ENCODE data around the gene CHCHD10. TPM values are rescaled to one million over a fixed set of nuclear protein-coding genes. Genes with fewer than 3 reads are reported as not detected.
A peak's percentile ranks its signal among the peaks of the same experiment; 100 is the strongest.
"Not testable (repeated sequence)": the region's sequence is repeated elsewhere in the genome, so short reads cannot be mapped to it uniquely, and the experiment has no call there.

The CHCHD10 gene
- total RNA-seq, 1 experiment from 2014 or later = 44.3 TPM

DNA sequence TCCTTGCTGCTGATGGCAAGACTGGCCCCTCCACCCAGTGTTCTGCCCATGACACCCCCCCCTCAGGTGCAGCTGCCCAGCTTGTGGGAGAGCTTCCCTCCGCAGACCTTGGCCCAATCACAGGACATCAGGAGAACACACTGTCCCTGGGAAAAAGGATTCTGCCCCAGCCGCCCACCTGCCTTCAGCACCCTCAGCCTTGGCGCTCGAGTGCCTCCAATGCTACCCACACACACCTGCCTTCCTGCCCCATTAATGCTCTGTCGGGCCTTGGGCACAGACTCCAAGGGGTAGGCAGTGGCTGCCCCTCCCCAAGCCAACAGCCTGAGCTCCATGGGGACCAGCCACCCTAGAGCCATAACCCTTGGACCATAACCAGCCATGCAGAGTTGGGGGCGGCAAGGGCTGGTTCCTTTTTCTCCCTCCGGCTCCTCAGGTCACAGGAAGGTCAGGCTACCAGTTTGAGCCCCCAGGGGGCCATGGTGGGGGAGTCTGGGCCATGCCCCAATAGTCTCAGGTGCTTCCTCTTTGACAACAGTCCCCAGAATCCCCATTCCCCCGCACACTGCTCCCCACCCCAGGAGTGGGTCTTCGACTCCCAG is 15.6 kb downstream of the CHCHD10 start:
- no peak for DNase-seq (ENCODE audit: extremely low read depth, low read depth)

DNA sequence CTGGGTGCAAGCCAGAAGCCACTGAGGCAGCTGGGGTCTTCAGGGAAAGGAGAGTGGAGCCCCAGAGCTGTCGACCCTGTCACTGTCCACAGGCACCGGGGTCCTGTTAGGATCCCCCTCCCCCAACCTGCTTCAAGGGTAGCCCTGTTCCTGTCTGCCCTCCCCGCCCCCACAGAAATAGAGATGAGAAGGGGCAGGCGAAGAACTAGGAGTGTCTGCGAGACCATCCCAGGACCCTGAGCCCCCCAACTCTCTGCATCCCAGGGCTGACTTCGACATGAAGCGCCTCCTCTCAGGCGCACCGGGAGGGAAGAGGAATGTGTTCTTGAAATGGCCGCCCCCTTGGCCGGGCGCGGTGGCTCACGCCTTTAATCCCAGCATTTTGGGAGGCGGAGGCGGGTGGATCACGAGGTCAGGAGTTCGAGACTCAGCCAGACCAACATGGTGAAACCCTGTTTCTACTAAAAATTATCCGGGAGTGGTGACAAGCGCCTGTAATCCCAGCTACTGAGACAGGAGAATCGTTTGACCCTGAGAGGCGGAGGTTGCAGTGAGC is 16.3 kb downstream of the CHCHD10 start:
- DNase-seq (ENCODE audit: extremely low read depth, low read depth) = no peak

DNA sequence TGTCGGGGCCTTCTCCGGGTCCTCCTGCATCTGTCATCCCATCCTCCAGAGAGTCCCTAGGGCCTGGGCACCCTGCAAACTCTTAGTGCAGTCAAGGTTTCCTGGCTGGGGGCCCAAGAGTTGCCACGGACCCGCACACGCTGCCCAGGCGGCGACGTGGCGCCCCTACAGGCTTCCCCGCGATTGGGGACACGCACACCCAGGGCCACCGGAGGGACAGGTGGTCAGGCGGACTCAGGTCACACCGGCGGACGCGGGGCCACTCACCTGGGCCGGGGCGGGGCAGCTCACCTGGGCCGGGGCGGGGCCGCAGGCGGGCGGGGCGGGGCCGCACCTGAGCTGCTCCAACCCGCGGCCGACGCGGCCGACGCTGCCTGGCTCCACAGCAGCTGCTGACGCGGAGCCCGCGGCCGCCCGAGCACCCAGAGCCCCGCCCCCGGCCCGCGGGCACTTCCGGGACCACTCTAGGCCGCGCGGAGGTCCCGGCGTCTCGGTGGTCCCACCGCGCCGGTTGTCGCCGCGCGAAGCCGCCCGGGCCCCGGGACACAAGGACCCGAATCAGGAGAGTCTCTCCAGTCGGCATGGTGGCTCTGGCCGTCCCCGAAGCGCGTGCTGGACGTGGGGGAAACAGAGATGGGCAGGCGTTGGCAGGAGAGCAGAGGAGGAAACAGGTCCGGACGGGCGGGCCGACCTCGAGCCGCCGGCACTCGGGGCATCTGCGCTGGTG is 16.9 kb downstream of the CHCHD10 start, which contains the start of gene ZNF70:
Gene ZNF70 (minus strand): TSS at position 399 of the 727 bp plus-strand sequence. CDS start 5,972 bp downstream, outside the sequence.
- DNase-seq (ENCODE audit: extremely low read depth, low read depth) = peak; percentile 61

DNA sequence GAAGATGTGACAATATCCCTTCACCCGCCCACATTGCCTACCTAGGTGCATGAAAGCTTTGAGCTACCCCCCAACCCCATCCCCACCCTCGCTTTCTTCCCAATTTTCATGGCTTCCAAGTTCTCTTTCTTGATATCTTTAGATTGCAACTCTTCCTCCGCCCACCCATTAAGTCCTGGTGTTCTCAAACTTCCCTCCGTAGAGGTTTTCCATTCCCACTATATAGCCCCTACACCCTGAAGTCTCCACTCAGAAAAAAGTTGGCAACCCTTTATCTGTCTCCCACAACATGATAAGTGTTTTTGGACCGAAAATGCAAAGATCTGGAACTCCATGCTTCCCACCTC is 17.4 kb downstream of the CHCHD10 start:
- DNase-seq (ENCODE audit: extremely low read depth, low read depth) = no peak

DNA sequence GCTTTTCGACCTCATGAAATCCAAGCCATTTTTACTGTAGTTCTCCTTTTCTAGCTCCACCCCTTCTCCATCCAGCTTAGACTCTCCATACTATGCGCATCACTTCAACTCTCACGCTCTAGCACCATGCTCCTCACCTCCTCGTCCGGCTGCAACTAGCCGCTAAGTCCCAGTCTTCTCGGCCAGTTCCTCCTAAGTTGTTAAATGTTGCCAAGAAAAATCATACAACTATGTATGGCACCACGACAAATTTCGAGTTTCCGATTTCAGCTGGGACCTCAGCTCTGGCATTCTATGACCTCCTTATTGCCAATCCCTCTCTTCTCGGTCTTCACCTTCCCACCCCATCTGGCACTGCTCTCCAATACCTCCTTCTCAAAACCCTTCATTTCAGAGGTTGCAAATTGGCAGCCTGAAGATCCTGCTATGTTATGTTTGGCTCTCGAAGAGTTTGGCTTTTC is 17.9 kb downstream of the CHCHD10 start:
- DNase-seq (ENCODE audit: extremely low read depth, low read depth) = no peak

DNA sequence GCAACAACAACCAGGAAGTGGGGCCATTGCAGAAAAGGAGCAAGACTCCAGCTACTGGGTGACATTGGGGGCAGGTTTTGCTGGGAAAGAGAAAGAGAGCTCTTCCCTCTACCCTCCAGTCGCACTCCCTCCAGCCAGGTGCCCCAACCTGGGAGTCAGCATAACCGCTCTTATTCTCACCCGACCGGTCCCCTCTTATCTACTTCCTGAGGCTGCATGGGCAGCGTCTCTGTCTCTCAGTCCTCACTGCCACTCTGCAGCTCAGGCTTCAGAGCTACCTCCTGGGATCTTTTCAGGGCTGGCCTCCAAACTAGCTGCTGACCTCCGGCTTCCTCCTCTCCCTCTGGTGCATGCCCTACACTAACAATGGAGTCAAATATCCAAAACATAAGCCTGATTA is 22.0 kb downstream of the CHCHD10 start:
- no peak for DNase-seq (ENCODE audit: extremely low read depth, low read depth)

DNA sequence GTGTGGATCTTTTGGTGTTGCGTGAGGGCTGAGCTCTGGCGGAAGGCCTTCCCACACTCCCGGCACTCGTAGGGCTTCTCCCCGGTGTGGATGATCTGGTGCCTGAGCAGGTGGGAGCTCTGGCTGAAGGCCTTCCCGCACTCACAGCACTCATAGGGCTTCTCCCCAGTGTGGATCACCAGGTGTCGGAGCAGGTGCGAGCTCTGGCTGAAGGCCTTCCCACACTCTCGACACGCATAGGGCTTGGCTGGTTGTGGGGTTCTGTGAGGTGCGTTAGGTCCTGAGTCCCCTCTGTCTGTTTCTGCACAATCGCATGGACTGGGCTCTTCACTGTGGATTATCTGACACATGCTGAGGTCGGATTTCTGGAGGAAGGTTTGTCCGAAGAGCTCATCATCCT is 23.3 kb downstream of the CHCHD10 start:
- no peak for DNase-seq (ENCODE audit: extremely low read depth, low read depth)

DNA sequence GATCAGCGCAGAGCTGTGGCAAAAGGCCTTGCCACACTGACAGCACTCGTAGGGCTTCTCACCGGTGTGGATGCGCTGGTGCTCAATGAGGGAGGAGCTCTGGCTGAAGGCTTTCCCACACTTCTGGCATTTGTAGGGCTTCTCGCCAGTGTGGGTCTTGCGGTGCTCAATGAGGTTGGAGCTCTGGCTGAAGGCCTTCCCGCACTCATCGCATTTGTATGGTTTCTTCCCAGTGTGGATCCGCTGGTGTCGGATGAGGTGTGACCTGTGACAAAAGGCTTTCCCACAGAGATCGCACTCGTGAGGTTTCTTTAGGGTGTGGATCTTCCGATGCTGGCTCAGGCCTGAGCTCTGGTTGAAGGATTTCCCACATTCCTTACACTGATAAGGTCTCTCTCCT is 23.8 kb downstream of the CHCHD10 start:
- no peak for DNase-seq (ENCODE audit: extremely low read depth, low read depth)

DNA sequence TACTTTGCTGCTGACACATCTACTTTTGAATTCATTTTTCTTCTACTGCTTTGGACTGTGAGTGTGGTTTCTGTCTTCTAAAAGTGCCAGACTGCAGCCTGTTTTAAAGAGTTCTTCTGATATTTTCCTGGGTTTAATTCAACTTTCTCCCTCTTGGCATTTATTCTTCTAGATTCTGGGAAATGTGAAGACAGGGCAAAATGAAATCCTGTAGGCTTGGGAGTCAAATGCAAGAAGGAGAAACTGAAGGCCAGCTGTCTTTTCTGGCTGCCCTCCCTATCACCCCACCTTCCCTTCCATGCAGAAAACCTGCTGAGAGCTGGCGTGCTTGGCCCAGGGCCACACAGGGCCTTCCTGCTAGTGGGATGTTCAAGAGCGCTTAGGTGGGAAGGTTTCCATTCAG is 24.5 kb downstream of the CHCHD10 start:
- DNase-seq (ENCODE audit: extremely low read depth, low read depth) = no peak

DNA sequence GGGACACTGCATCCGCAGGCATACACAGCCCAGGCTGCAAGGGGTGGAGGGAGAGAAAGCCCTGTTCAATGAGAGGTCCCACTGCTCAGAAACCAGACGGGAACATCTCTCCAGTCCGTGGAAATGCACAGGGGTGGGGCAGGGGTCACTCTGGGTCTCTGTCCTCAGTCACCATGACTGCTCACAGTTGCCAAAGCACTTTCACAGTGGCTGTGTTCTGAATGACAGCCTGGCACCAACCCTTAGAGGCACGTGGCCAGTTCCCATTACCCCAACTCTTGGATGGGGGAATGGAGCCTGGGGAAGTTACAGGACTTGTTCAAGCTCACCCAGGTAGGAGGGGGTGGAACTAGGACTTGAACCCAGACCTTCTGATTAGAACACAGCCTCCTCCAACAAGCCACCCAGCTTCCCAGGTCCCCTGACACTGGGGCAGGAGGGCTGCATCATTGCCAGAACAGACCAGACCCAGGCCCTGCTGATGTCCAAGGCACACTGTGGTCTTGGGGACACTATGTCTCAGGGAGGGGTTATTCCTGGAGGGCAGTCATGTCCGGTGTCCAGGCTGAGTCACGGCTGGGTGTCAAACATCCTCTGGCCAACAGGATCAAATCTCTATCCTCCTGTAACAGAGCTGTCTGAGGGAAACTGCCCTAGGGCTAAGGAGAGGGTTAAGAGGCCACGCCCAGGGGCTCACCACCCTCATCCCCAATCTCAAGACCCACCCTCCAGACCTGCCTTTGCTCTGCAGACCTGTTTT is 25.1 kb downstream of the CHCHD10 start:
- no peak for DNase-seq (ENCODE audit: extremely low read depth, low read depth)

DNA sequence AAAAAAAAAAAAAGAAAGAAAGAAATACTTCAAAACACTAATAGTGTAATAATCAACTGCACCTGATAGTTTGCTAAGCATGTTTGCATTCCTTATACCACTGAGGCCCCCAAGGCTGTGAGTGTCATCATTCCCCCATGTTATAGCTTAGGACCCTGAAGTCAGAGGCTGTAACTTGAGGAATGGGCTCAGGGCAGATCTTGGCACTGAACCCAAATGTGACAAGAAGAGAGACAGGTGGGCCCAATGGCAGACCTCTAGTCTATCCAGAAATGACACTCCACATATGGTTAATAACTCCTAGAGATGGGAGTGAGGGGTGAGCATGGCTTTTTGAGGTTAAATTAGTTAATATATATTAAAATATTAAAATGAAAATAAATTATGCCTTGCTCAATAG is 30.1 kb downstream of the CHCHD10 start:
- no peak for DNase-seq (ENCODE audit: extremely low read depth, low read depth)

DNA sequence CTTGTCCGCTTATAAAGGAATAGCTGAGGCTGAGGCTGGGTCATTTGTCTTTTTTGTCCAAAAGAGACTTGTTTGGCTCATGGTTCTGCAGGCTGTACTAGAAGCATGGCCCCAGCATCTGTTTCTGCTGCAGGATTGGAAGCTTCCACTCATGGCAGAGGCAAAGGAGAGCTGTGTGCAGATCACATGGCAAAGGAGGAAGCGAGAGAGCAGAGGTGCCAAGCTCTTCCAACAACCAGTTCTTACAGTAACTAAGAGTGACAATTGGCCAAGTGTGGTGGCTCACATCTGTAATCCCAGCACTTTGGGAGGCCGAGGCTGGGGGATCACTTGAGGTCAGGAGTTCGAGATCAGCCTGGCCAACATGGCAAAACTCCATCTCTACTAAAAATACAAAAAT is 39.7 kb downstream of the CHCHD10 start:
- DNase-seq (ENCODE audit: extremely low read depth, low read depth) = not testable (repeated sequence)

DNA sequence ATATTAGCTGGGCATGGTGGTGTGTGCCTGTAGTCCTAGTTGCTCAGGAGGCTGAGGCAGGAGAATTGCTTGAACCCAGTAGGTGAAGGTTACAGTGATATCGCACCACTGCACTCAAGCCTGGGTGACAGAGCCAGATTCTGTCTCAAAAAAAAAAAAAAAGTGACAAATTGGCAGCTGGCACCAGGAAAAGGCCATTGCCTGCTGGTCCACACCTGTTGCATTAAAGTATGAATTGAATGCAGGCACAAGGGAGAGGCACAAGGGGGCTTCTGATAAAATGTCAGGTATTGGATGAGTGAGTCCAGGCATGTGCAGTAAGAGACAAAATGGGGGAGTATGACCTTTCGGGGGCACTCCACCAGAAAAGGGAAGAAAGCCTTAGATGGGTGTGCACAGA is 45.0 kb downstream of the CHCHD10 start:
- no peak for DNase-seq (ENCODE audit: extremely low read depth, low read depth)

DNA sequence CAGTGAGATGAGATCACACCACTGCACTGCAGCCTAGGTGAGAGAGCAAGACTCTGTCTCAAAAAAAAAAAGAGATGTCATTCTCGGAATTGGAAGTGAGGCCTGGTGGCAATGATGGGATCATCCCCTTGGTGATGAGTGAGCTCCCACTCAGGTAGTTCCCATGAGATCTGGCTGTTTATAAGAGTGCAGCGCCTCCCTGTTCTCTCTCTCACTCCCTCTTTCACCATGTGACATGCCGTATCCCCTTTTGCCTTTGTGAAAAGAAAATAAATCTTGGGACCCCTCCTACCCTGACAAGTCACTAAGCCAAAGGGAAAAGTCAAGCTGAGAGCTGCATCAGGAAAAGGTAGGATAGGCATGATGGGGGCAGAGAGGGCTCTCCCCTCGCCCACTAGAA is 45.6 kb downstream of the CHCHD10 start:
- DNase-seq (ENCODE audit: extremely low read depth, low read depth) = no peak

DNA sequence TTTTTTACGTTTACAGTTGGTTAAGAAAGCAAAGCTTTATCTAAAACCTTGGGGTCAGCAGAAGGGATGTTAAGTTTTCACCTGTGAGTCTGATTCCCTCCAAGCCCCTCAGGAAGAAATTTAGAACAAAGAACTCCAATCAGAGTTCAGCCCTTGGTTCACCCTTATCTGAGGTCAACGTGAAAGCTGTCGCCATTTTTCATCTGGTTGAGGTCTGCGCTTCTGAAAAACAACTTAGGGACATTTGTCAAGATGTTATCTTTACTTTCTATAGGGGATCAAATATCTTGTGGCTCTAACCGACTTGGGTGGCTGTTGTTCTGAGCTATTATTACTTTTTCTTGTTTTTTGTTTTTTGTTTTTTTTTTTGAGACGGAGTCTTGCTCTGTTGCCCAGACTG is 46.9 kb downstream of the CHCHD10 start:
- no peak for DNase-seq (ENCODE audit: extremely low read depth, low read depth)

DNA sequence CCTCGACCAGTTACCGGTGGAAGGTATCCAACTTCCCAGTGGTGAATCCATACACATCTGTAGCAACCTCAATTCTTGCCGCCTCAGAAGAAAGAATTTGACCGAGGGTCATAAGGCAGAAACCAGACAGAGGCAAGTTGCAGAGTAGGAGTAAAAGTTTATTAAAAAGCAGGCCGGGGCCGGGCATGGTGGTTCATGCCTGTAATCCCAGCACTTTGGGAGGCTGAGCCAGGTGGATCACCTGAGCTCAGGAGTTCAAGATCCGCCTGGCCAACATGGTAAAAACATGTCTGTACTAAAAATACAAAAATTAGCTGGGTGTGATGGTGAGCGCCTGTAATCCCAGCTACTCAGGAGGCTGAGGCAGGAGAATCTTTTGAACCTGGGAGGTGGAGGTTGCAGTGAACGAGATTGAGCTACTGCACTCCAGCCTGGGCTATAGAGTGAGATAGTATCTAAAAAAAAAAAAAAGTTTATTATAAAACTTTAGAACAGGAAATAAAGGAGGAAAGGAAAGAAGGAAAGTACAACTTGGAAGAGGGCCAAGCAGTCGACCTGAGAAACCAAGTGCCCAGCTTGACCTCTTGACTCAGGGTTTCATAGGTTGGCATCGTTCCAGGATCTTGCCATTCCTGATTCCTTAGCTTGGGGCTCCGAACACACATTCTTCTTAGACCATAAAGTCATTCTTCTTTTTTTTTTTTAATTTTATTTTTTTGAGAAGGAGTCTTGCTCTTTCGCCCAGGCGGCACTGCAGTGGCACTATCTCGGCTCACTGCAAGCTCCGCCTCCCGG is 49.2 kb downstream of the CHCHD10 start:
- DNase-seq (ENCODE audit: extremely low read depth, low read depth) = no peak

DNA sequence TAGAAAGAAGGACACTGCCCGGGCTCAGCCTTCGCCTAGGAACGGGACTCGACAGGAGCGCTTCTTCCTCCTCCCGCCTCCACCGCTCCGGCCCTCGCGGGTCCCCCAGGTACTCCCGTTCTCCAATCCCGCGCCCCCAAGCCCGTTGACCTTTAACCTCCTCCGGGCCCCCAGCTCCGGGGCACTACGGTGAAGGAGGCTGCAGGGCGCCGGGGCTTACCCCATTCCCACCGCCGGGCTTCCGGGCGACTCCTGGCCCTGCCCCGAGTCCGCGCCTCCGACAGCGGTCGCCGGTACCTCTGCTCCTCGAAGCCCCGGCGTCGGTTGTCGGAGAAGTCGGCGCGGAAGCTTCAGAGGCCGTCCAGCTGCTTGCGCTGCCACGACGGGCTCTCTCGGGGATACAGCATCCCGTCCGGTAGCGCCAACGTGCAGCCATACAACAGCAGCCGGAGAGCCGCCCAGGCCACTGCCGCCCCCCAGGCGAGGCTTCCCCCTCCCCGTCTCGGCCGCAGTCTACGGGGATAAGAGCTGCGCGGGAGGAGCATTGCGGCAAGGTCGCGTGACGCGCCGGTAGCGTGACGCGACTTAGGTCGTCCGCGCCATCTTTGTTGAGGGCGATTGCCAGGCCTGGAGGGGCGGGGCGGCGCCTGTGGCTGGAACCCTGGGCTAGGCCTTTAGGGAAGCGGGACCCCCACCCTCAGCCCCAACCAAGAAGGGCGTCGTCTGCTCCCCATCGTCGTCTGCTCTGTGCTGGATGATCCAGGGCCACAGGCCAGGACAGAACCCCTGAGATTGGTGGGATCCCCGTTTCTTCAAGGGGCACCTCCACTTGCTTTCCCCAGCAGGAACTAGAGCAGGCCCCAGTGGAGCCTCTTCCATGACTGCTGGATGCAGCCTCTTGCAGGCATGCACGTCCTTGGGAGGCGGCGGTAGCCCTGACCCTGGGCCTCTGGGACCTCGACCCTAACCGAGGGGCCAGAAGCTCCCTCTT is 50.7 kb downstream of the CHCHD10 start:
- DNase-seq (ENCODE audit: extremely low read depth, low read depth) = peak; percentile 56
